HG03097 (cell line): ENCODE measurements around the gene PTMS.
"Not testable (repeated sequence)": the region's sequence is repeated elsewhere in the genome, so short reads cannot be mapped to it uniquely, and the experiment has no call there.

Experiments used
- ATAC-seq: cut with Tn5 transposase; IDR thresholded peaks from one replicate; pipeline ENCODE4 v1.9.1; 2021; ENCODE audit not compliant: unreplicated experiment, low FRiP score

The PTMS gene, protein sequence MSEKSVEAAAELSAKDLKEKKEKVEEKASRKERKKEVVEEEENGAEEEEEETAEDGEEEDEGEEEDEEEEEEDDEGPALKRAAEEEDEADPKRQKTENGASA

DNA sequence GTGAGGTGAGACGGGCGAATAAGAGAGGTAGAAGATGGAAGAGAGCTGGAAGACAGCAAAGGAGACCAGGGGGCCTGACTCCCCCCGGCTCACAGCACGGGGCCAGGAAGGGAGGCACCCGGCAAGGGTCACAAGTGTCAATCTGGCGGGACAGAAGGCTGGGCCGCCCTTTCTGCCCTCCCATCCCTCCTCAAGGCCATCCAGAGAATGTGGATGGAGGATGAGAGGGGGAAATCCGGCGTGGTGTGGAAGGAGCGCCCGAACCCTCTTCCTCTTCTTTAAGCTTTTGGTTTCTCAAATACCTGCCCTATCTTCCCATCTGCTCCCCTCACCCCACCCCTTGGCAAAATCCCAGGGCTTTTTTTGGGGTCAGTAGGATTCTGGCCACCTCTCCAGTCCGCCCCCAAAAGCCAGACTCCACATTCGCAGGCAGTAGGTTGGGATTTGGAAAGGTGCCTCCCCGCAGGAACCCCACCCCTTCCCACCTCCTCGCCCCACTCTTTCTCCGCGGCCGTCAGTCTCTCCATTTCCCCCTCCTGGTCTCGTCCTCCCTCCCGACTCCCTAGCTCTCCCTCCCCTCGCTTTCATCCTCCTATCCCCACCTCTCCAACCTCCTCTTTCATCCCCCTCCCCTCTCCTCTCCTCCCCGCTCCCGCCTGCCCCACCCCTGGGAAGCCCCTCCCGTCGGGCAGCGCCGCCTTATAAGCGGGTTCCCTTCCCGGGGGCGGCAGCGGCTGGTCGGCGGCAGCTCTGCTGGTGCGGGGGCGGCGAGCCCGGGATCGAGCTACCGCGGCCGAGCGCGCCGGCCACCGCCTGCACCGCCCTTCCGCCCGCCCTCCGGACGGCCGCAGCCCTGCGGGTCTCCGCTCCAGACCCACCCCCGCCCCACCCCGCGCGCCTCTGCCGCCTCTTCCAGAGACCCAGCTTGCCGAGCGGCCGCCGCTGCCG lies at the start of gene PTMS:
TSS of gene PTMS (plus strand) at position 730 of the 948 bp plus-strand sequence. CDS start 343 bp downstream, outside the sequence.
- ATAC-seq, result peak; percentile 20

DNA sequence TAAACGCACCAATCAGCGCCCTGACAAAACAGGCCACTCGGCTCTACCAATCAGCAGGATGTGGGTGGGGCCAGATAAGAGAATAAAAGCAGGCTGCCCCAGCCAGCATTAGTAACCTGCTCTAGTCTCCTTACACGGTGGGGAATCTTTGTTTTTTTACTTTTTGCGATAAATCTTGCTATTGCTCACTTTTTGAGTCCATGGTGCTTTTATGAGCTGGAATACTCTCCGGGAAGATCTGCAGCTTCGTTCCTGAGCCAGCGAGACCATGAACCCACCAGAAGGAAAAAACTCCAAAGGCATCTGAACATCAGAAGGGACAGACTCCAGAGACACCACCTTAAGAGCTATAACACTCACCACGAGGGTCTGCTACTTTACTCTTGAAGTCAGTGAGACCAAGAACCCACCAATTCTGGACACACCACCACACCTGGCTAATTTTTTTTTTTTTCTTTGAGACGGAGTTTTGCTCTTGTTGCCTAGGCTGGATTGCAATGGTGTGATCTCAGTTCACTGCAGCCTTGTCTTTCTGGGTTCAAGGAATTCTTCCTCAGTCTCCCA lies 49.2 kb upstream of the PTMS start:
- no peak for ATAC-seq

DNA sequence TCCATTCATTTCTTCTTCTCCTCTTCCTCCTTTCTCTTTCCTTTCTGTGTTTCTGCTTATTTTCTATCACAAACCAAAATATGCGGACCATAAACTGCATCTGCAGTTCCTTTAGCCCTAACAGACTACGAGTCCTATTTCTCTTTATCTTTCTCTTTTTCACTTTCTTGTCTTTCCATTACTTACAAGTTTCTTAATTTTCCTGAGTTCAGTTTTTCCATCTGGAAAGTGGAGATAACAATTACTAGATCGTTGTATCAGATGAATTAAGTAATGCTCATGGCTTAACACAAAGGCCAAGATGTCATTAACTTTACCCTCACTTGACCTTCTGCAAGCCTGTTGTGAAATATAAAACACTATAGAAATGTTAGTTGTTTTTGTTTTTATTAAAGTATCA lies 43.3 kb upstream of the PTMS start:
- no peak for ATAC-seq

DNA sequence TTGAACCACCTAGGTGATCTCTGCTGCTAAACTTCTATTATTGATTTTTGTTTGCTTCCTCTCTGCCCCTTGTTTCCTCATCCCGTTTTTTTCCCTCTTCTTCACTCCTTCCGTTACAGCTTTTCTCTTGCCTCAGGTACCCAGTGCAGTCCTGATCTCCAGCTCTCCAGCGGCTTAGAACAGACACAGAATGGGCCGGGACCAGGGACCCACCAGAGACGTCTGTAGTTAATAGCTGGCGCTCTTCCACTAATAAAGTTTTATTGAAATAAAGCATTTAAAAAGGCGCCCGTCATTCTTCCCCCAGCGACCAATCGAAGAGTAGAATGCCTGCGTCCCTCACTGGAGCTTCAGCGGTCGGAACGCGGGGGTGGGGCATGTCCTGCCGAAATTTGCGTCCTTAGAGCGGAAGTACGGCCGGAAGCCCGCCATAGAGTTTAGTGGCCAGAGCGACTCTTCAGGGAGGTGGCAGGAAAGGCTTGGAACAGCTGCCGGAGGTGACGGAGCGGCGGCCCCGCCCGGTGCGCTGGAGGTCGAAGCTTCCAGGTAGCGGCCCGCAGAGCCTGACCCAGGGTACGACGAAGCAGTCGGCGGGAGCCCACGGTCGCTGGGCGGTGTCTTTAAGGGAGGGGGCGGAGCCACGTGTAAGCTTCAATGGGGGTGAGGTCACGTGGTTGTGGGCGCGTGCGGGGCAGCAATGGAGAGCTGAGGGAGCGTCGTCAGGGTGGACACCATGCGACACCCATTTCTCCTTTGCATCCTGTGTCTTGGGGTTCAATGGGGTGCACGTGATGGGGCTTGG lies 42.4 kb upstream of the PTMS start, which contains the start of gene COPS7A:
TSS of gene COPS7A (plus strand) at position 440 of the 802 bp plus-strand sequence. CDS start 611 bp downstream, outside the sequence.
- ATAC-seq, result peak; percentile 87

DNA sequence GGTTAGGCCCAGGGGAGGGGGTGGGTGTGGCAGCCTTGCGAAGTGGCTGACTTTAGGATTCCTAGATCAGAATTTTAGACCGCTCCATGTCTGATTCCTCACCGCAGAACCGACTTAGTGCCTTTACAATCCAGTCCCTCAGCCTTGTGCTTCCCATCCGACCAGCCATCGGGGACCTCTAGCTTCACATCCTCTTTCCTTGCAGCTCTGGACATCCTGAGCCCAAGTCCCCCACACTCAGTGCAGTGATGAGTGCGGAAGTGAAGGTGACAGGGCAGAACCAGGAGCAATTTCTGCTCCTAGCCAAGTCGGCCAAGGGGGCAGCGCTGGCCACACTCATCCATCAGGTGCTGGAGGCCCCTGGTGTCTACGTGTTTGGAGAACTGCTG lies 41.8 kb upstream of the PTMS start:
- ATAC-seq, result peak; percentile 27

DNA sequence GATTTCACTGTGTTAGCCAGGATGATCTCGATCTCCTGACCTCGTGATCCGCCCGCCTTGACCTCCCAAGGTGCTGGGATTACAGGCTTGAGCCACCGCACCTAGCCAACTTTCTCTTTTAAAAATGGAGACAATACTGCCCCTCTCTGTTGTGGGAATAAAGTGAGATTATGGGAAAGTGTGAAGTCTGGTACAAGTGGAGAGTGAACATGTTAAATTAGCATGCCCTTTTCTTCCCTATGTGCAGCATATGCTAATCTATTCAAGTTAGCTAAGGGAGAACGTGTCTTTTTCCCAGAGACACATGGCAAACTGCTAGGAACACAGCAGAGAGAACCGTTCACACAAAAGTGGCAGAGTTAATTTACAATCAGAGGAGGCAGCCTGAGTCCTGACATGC lies 40.8 kb upstream of the PTMS start:
- no peak for ATAC-seq

DNA sequence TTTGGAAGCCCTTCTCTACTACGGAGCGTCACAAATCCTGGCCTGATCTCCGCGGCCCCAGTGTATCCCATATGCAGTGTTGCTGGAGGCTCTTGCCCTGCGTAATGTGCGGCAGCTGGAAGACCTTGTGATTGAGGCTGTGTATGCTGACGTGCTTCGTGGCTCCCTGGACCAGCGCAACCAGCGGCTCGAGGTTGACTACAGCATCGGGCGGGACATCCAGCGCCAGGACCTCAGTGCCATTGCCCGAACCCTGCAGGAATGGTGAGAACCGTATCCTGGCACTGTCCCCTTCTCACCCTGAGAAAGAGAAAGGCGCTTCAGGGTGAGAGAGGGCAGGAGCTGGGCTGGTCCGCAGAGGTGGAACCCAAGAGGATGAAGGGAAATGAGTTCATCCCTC lies 37.0 kb upstream of the PTMS start:
- no peak for ATAC-seq

DNA sequence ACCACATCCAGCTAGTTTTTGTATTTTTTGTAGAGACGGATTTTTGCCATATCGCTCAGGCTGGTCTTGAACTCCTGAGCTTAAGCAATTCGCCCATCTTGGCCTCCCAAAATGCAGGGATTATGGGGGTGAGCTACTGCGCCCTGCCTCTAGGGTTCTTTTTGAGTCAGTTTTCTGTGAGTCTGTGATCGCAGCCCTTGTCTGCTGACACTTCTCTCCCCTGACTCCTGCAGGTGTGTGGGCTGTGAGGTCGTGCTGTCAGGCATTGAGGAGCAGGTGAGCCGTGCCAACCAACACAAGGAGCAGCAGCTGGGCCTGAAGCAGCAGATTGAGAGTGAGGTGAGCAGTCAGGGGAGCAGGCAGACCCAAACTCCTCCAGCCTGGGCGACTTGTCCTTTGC lies 36.0 kb upstream of the PTMS start:
- ATAC-seq, result no peak

DNA sequence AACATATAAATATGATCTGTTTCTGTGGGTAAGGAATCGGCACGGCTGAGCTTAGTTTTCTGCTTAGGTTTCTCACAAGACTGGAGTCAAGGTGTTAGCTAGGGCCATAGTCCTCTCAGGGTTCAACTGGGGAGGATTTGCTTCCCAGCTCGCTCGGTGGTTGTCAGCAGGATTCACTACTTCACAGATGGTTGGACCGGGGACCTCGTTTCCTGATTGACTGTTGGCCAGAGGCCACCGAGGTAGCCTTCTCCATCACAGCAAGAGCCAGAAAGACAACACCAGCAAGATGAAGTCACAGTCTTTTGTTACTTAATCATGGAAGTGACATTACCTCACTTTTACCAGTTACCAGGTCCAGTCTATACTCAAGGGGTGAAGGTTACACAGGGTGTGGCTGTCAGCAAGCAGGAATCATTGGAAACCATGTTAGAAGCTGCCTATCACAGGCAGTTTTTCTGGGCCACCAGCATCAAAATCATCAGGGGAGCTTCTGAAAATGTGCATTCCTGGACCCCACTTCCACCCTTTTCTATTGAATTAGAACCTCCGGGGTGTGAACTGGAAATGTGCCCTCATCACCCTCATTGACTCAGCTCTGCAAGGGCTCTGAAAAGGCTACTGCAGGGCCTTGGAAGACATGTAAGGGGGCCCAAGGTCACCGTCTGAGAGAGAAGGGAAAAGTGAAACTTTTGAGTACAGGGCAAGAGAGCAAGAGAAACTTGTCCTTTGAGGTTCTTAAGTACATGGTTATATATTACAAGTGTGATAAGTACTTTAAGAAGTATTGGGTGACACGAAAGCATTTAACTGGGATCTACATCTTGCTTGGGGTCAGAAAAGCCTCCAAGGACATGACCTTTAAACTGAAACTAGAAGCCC lies 31.4 kb upstream of the PTMS start:
- no peak for ATAC-seq

DNA sequence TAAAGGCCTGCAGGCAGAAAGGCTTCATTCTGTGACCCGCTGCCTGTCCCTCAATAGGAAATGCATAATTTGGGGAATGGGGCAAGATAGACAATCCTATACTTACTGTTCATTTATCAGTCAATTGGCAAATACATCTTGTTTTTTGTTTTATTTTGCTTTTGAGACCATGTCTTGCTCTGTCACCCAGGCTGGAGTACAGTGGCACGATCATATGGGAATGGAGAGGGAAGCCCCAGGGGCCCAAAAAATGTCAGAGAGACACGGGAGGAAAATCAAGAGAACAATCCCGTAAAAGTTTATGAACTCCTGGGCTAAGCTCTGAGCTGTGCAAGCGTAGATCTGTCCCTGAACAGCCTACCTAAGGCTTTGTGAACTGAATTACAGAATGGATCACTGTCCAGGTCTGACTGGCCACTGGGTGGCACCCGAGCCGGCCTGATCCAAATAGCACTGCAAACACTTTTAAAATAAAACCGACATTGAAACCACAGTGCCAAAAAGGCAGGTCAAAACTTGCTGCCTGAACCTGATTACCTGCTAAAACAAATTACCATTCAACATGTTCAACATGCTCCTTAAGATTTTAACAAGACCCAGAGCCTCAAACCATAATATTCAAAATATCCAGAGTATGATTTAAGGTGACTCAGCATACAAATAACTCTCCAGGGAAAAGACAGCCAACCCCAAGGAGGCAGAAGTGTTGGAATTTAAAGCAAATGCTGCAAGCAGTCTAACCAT lies 30.5 kb upstream of the PTMS start:
- ATAC-seq, result no peak

DNA sequence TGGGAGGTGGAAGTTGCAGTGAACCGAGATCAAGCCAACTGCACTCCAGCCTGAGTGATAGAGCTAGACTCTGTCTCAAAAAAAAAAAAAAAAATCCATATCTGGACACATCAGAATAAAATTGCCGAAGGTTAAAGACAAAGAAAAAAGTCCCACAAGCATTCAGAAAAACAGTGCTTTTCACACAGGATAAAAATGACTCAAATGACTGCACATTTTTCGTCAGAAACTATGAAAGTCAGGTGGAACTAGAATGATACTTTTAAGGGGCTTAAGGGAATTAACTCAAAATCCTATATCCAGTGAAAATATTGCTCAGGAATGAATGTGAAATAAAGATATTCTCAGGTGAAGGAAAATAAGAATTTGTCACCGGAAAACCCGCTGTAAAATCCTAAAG lies 29.4 kb upstream of the PTMS start:
- ATAC-seq, result no peak

DNA sequence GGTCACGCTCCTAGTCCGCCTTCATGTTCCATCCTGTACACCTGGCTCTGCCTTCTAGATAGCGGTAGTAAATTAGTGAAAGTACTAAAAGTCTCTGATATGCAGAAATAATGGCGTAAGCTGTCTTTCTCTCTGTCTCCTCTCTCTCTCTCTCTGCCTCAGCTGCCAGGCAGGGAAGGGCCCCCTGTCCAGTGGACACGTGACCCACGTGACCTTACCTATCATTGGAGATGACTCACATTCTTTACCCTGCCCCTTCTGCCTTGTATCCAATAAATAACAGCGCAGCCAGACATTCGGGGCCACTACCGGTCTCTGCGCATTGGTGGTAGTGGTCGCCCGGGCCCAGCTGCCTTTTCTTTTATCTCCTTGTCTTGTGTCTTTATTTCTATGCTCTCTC lies 24.1 kb upstream of the PTMS start:
- ATAC-seq, result not testable (repeated sequence)

DNA sequence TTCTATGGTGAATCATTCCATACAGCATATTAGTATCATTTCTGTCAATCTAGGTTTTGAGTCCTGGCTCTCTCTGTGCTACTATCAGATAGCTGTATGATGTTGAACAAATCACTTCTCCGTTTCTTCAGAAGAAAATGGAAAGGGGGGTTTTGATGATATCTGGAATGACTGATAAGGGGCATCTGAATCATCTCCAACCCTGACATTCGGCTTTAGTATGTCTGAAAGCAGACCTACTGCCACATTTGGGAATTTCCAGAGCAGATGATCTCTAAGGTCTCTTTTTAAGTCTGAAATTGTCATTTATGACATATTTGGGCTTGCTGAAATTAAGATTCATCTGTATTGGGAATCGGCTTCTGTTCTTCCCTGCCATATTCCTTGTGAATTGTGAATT lies 23.3 kb upstream of the PTMS start:
- ATAC-seq, result no peak

DNA sequence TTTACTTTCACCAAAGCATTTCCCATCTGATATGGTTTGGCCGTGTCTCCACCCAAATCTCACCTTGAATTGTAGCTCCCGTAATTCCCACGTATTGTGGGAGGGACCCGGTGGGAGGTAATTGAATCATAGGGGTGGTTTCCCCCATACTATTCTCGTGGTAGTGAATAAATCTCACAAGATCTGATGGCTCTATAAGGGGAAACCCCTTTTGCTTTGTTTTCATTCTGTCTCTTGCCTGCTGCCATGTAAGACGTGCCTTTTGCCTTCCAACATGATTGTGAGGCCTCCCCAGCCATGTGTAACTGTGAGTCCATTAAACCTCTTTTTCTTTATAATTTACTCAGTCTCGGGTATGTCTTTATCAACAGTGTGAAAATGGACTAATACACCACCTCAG lies 22.9 kb upstream of the PTMS start:
- not testable (repeated sequence) for ATAC-seq

DNA sequence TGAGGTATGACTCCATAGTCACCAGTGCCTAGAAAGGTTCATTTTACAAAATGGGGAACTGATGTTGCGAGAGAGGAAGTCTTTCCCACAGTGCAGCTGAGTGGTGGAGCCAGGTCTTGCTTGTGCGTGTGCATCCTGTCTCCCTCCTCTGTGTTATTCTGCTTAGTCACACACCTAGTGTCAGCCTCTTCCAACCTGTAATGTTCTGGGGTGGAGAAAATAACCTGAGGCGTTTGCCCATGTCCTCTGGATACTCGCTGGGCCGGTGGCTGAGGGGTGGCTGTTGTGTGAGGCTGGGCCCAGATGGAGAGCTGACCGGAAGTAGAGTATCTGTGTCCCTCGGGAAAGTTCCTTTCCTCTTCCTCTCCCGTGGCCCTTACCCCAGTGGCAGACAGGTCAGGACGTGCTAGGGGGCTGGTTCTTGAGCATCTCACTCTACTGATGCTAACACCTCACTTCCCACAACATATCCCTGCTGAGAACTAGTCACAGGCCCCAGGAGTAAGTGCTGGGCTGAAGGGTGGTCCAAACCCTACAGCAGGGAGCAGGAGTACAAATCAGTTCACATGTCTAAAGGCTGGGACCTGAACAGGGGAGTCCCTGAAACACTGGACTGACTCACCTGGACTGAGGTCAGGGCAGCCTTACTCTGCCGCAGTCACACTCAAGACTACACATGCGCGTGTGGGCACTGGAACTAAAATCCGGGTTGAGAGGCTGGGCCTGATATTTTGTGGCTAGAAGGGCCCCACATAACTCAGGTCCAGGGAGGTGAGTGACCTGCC lies 20.2 kb upstream of the PTMS start:
- no peak for ATAC-seq

DNA sequence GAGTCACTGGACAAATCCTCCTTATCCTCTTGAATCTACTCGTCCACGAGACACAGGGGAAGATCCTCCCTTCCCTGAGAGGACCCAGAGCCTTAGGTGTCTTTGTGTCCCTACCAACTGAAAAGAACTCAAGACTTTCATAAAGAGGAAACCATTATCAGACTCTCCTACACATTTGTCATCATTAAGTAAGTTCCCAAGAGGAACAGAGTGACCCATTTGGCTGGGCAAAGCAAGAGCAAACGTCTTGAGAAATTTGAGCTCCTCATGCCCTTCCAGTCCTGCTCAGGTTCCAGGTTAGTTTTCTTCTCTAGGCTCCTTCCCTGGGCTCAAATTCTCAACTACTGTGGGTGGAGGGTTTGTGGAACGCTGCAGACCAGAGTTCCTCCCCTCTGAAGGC lies 18.9 kb upstream of the PTMS start:
- no peak for ATAC-seq

DNA sequence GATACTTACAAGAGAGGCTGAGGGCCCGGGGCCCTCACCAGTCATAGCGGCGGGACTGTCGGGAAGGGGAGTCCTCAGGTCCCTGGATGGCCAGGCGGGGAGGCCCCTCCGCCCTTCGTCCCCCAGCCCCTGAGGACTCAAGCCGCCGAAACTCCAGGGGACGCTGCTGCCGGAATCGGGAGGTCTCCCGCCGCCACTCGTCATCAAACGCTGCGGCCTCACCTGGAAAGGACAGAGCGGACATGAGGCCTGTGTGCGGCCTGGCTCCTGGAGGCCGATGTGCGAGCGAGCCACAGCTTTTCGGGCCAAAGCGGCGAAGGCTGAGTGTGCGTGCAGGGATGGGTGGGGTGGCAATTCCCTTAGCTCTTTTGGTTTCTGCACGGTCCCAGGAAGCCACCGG lies 17.4 kb upstream of the PTMS start:
- no peak for ATAC-seq

DNA sequence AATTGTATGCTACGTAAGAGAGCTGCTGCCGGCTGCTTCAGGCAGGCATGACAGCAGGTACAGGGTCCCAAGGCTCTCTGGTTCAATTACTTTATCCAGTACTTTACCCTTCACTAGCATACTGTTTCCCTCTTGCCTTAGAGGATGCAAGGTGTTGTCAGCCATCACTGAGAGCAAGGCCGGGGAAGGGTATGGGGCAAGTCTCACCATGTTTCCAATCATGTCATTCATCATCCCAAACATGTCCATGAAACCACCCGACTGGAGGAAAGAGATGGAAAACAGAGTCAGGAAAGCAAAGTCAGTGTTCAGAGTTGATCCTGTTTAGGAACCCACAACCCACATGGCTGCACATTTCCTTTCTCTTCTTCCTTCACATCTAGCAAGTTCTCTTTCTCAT lies 15.7 kb upstream of the PTMS start:
- ATAC-seq, result no peak

DNA sequence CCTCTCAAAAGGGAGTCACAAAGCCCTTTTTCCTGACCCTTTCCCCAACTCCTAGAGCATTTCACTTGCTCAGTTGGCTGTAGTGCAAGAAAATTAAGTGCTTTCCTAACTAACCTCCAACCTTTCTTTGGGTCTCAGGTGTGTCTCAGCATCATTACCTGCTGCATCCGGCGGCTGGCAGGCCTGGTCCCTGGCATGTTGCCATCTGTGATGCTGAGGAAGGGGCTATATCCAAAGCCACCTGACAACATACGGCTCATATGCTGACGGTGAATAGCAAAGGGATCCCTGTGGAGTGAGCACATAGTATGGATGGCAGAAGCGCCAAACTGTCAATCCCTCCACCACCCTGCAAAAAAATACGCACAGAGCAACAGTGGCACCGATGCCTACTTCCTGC lies 14.4 kb upstream of the PTMS start:
- ATAC-seq, result no peak
